ENCODE data around the gene METTL17. TPM values are rescaled to one million over a fixed set of nuclear protein-coding genes. Genes with fewer than 3 reads are reported as not detected.
"Not testable (repeated sequence)": the region's sequence is repeated elsewhere in the genome, so short reads cannot be mapped to it uniquely, and the experiment has no call there.

Gene METTL17
- 38.0 and 47.1 TPM in 2 replicates for total RNA-seq (2014; rRNA removed; shearing (Covaris generic))
- polyA plus RNA-seq (2015; cell fraction: cytosol; rRNA removed) = 43.5 and 45.0 TPM in 2 replicates
- 492 and 525 TPM in 2 replicates for polyA plus RNA-seq (2015; cell fraction: nucleus; rRNA removed)

GRCh38 chr14:20989787-20990600, at the start of gene METTL17:
Gene METTL17, plus strand, starts transcription at chr14:20989980. Its CDS starts 23 bp downstream, at chr14:20990003.
- DNase-seq (ENCODE audit: low read depth, low spot score) = peak; percentile 97
- in situ Hi-C loops (cut with HindIII; ENCODE audit: low pct_unique_long_range_greater_than_20kb, low sequenced_read_pairs) = no loop called here

DNA sequence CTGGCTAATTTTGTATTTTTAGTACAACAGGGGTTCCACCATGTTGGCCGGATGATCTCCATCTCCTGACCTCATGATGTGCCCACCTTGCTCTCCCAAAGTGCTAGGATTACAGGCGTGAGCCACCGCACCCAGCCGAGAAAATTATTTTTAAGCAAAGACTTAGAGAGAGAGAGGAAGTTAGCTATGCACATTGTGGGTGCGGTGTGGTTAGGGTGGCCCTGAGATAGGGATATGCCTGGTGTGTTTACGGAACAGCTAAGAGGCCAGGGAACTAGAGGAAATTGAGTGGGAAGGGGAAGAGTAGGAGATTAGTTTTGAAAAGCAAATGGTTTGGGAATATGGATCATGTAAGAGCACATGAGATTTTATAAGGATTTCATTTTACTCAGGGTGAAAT, 44.6 kb upstream of the METTL17 start:
- in situ Hi-C loops (cut with HindIII; ENCODE audit: low pct_unique_long_range_greater_than_20kb, low sequenced_read_pairs); DNase-seq (ENCODE audit: low read depth, low spot score): not testable (repeated sequence)

DNA sequence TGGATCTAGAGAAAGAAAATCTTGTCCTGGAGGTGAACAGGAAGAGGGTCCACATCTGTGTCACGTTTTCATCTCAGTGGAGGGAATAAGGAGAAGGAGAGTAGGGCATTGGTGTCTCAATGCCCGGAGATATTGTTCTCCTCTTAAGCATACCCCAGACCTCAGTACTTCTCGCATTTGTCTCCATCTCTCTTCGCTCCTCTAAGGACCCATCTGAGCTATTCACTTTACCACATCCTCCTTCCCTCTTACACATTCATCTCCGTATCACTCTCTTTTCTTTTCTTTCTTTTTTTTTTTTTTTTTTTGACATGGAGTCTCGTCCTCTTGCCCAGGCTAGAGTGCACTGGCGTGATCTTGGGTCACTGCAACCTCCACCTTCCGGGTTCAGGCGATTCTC, 43.1 kb upstream of the METTL17 start:
- in situ Hi-C loops (cut with HindIII; ENCODE audit: low pct_unique_long_range_greater_than_20kb, low sequenced_read_pairs); DNase-seq (ENCODE audit: low read depth, low spot score): not testable (repeated sequence)

- in situ Hi-C loops (cut with HindIII; ENCODE audit: low pct_unique_long_range_greater_than_20kb, low sequenced_read_pairs); DNase-seq (ENCODE audit: low read depth, low spot score): not testable (repeated sequence)
Measured at GRCh38 chr14:20954736-20955537, 34.8 kb upstream of the METTL17 start, which contains the start of gene RNASE2. Gene RNASE2, plus strand, starts transcription at chr14:20955487. Its CDS starts 285 bp downstream, at chr14:20955772.

GRCh38 chr14:20955538-20955873, 34.3 kb upstream of the METTL17 start:
- in situ Hi-C loops (cut with HindIII; ENCODE audit: low pct_unique_long_range_greater_than_20kb, low sequenced_read_pairs) = not testable (repeated sequence)

DNA sequence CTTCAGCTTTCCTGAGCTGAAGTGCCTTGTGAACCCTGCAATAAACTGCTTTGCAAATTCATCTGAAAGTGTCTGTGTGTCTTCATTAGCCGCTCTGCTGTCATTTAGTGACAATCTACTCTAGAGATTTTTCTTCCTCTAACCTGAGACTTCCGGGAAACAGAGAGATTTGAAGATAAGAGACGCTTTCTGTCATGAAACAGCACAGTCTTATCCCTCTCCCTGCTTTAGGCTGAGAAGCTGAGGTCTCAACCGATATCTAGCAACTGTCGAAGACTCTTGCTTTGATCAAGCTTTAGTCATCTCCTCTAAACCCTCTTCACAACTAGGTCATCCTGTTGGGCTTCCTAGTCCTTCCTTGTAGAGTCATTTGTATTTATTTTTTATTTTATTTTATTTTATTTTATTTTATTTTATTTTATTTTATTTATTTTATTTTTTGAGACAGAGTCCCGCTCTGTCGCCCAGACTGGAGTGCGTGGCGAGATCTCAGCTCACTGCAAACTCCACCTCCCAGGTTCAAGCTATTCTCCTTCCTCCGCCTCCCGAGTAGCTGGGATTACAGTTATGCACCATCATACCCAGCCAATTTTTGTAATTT, 33.3 kb upstream of the METTL17 start:
- in situ Hi-C loops (cut with HindIII; ENCODE audit: low pct_unique_long_range_greater_than_20kb, low sequenced_read_pairs) = no loop called here
- DNase-seq (ENCODE audit: low read depth, low spot score) = no peak

More at GRCh38 chr14:20955538-20955873, 34.3 kb upstream of the METTL17 start:
- DNase-seq (ENCODE audit: low read depth, low spot score) = not testable (repeated sequence)

- in situ Hi-C loops (cut with HindIII; ENCODE audit: low pct_unique_long_range_greater_than_20kb, low sequenced_read_pairs) = not testable (repeated sequence)
Measured at GRCh38 chr14:20958946-20959345, 30.8 kb upstream of the METTL17 start.

GRCh38 chr14:20969336-20969735, 20.4 kb upstream of the METTL17 start:
- in situ Hi-C loops (cut with HindIII; ENCODE audit: low pct_unique_long_range_greater_than_20kb, low sequenced_read_pairs) = no loop called here
- DNase-seq (ENCODE audit: low read depth, low spot score) = peak; percentile 47

More at GRCh38 chr14:20958946-20959345, 30.8 kb upstream of the METTL17 start:
- not testable (repeated sequence) for DNase-seq (ENCODE audit: low read depth, low spot score)

DNA sequence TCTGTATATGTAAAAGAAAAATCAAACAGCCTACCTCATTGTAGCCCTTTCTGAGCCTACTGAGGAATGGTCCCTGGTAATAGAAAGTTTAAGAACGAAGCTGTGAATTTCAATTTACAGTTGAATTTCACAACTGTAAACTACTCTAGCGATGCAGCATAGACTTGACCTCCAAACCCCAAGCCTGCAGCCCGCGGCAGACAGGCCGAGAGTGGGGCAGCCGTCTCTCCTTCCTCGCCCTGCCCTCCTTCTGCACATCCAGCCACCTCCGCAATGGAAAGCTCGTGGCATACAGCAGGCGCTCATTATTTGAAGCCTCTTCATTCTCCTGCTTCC, 19.2 kb upstream of the METTL17 start:
- no peak for DNase-seq (ENCODE audit: low read depth, low spot score)
- in situ Hi-C loops (cut with HindIII; ENCODE audit: low pct_unique_long_range_greater_than_20kb, low sequenced_read_pairs) = no loop called here

DNA sequence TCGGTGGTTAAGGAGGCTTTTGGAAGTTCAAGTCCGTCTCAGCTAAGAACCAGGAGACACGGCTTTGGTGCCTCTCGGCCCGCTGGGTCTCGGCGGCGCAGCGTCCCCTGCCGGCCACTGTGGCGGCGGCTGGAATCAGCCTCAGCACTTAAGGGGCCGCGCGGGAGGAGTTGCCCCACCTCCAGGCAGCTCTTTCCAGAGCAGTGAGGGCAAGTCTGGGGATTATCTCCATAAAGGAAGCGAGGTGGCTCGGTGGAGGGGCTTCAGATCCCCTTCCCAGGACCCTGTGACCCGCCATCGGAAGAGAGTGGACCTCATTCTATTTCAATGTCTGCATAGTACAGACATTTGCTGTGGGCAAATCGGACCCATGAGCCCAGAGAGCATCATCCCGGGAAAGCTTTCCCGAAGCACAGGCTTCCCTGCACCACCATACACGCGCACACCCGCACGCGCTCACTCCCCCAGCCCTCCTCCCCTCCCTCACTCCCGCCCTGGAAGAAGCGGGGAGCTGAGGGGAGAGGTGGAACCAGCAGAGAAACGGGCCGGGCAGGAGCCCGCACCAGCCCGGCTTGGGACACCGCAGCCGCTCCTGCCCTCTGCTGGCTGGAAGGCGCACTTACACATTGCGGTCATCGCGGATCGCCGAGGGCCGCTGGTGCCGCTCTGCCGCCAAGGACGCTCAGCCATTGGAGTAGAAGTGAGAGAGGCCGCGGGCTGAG, 18.6 kb upstream of the METTL17 start:
- DNase-seq (ENCODE audit: low read depth, low spot score) = peak; percentile 80
- in situ Hi-C loops (cut with HindIII; ENCODE audit: low pct_unique_long_range_greater_than_20kb, low sequenced_read_pairs) = no loop called here

DNA sequence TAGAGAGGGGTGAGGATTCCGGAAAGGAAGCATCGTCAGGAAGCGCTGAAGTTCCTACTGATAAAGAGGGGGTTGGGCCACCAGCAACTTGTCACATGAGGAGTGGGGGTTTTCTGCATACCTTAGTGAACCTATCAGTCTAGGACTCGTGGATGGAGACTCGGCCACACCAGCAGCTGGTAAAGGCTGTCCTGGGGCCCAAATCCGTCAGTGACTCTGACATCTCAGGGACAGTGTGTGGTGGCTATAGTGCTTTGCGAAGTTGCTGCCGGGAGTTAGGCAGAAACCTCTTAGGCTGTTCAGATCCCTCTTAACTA, 18.1 kb upstream of the METTL17 start:
- DNase-seq (ENCODE audit: low read depth, low spot score) = no peak
- in situ Hi-C loops (cut with HindIII; ENCODE audit: low pct_unique_long_range_greater_than_20kb, low sequenced_read_pairs) = no loop called here

DNA sequence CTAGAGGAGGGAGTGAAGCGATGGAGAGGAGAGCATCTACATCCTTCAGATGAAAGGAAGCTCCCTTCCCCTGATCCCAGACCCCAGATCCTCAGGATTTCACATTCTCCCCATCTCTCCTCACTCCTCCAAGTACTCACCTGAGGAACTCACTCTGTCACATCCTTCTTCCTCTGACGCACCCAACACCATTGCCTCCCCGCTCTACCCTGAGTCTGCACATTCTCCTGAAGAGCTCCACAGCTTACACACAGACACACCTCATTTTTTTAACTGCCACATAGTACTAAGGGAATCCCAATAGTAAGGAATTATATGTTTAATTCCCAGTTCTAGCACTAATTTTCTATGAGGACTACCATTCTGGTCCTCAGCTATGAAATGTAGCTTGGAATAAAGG, 16.3 kb upstream of the METTL17 start:
- DNase-seq (ENCODE audit: low read depth, low spot score) = no peak
- in situ Hi-C loops (cut with HindIII; ENCODE audit: low pct_unique_long_range_greater_than_20kb, low sequenced_read_pairs) = no loop called here

DNA sequence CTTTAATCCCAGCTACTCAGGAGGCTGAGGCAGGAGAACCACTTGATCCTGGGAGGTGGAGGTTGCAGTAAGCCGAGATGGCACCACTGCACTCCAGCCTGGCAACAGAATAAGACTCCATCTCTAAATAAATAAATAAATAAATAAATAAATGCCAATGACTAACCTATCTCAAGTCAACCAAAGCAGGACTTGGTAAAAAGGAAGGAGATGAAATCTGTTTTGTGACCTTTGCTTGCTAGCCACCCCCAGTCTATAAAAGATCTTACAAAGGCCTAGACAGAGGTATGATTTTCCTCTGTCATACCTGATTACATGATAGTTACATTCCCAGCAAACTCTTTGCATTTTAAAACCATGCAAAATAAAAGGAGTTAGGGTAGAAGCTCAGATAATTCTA, 13.5 kb upstream of the METTL17 start:
- in situ Hi-C loops (cut with HindIII; ENCODE audit: low pct_unique_long_range_greater_than_20kb, low sequenced_read_pairs) = no loop called here
- DNase-seq (ENCODE audit: low read depth, low spot score) = no peak

GRCh38 chr14:20978687-20979086, 11.1 kb upstream of the METTL17 start:
- in situ Hi-C loops (cut with HindIII; ENCODE audit: low pct_unique_long_range_greater_than_20kb, low sequenced_read_pairs) = no loop called here
- DNase-seq (ENCODE audit: low read depth, low spot score) = no peak

DNA sequence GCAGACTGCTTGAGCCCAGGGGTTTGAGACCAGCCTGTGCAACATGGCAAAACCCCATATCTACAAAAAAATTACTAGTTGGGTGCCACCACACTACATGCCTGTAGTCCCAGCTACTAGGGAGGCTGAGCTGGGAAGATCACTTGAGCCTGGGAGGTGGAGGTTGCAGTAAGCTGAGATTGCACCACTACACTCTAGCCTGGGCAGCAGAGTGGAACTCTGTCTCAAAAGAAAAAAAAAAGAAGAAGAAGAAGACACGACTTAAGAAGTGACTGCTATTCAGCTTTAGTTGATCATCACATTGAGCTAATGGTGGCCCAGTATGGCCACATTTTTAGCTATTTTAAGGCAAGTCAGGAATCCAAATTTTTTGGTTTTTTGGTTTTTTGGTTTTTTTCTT, 8.9 kb upstream of the METTL17 start:
- DNase-seq (ENCODE audit: low read depth, low spot score) = no peak
- in situ Hi-C loops (cut with HindIII; ENCODE audit: low pct_unique_long_range_greater_than_20kb, low sequenced_read_pairs) = no loop called here

- in situ Hi-C loops (cut with HindIII; ENCODE audit: low pct_unique_long_range_greater_than_20kb, low sequenced_read_pairs) = no loop called here
- no peak for DNase-seq (ENCODE audit: low read depth, low spot score)
Measured at GRCh38 chr14:20982646-20983369, 7.0 kb upstream of the METTL17 start.

GRCh38 chr14:20985650-20986049, 4.1 kb upstream of the METTL17 start:
- in situ Hi-C loops (cut with HindIII; ENCODE audit: low pct_unique_long_range_greater_than_20kb, low sequenced_read_pairs); DNase-seq (ENCODE audit: low read depth, low spot score): not testable (repeated sequence)
